ENCODE data around the gene B3GALT5.

B3GALT5 gene

GRCh38 chr21:39680216-39680615 is 67.5 kb downstream of the B3GALT5 start:
- no peaks in the 10 kb centered on the region for H3K27me3 ChIP-seq (ENCODE audit: insufficient read depth, low read depth)
- H3K4me2 ChIP-seq, result no peak overlapping the region
- no peak overlapping the region for H3K4me3 ChIP-seq (IDR thresholded peaks at IDR 0.05; ENCODE audit: insufficient read depth, low read depth, low read length)
- H2AFZ ChIP-seq (ENCODE audit: low read depth), result no peak overlapping the region
- no peak for TF ChIP-seq CTCF (conservative IDR thresholded peaks at IDR 0.05; ENCODE audit: low read depth, low read length)
- no peaks in the 10 kb centered on the region for H3K79me2 ChIP-seq (ENCODE audit: insufficient read depth, low read depth)
- no peaks in the 10 kb centered on the region for H3K36me3 ChIP-seq (ENCODE audit: insufficient read depth)
- peaks cover 18% of the 10 kb centered on the region for H3K4me1 ChIP-seq (ENCODE audit: low read depth, poor library complexity, severe bottlenecking)
- no peak overlapping the region for H3K27ac ChIP-seq
- no peaks in the 10 kb centered on the region for H4K20me1 ChIP-seq (ENCODE audit: insufficient read depth)
- H3K9ac ChIP-seq, result no peak overlapping the region

- Histone ChIP-seq H3K27ac (no peak overlapping the region), H3K27me3 (ENCODE audit: insufficient read depth, low read depth) (no peaks in the 10 kb centered on the region), H3K36me3 (ENCODE audit: insufficient read depth) (no peaks in the 10 kb centered on the region), H3K4me3 (IDR thresholded peaks at IDR 0.05; ENCODE audit: insufficient read depth, low read depth, low read length) (no peak overlapping the region), H3K4me1 (ENCODE audit: low read depth, poor library complexity, severe bottlenecking) (peaks cover 8% of the 10 kb centered on the region), H2AFZ (ENCODE audit: low read depth) (no peak overlapping the region), H3K9ac (no peak overlapping the region), H3K4me2 (no peak overlapping the region), H3K79me2 (ENCODE audit: insufficient read depth, low read depth) (no peaks in the 10 kb centered on the region), H4K20me1 (ENCODE audit: insufficient read depth) (no peaks in the 10 kb centered on the region)
- TF ChIP-seq CTCF (conservative IDR thresholded peaks at IDR 0.05; ENCODE audit: low read depth, low read length), result no peak
Measured at GRCh38 chr21:39681257-39681656, 68.5 kb downstream of the B3GALT5 start.

GRCh38 chr21:39681845-39682244 is 69.1 kb downstream of the B3GALT5 start:
- no peak overlapping the region for H2AFZ ChIP-seq (ENCODE audit: low read depth)
- H3K4me1 ChIP-seq (ENCODE audit: low read depth, poor library complexity, severe bottlenecking), result peaks cover 4% of the 10 kb centered on the region
- no peak for TF ChIP-seq CTCF (conservative IDR thresholded peaks at IDR 0.05; ENCODE audit: low read depth, low read length)
- no peak overlapping the region for H3K9ac ChIP-seq
- no peaks in the 10 kb centered on the region for H3K36me3 ChIP-seq (ENCODE audit: insufficient read depth)
- H4K20me1 ChIP-seq (ENCODE audit: insufficient read depth), result no peaks in the 10 kb centered on the region
- no peak overlapping the region for H3K27ac ChIP-seq
- no peaks in the 10 kb centered on the region for H3K27me3 ChIP-seq (ENCODE audit: insufficient read depth, low read depth)
- H3K79me2 ChIP-seq (ENCODE audit: insufficient read depth, low read depth), result no peaks in the 10 kb centered on the region
- no peak overlapping the region for H3K4me2 ChIP-seq
- H3K4me3 ChIP-seq (IDR thresholded peaks at IDR 0.05; ENCODE audit: insufficient read depth, low read depth, low read length), result no peak overlapping the region

- Histone ChIP-seq H4K20me1 (ENCODE audit: insufficient read depth) (no peaks in the 10 kb centered on the region), H3K27me3 (ENCODE audit: insufficient read depth, low read depth) (no peaks in the 10 kb centered on the region), H3K36me3 (ENCODE audit: insufficient read depth) (no peaks in the 10 kb centered on the region), H3K27ac (no peak overlapping the region), H2AFZ (ENCODE audit: low read depth) (no peak overlapping the region), H3K4me2 (no peak overlapping the region), H3K79me2 (ENCODE audit: insufficient read depth, low read depth) (no peaks in the 10 kb centered on the region), H3K9ac (no peak overlapping the region), H3K4me3 (IDR thresholded peaks at IDR 0.05; ENCODE audit: insufficient read depth, low read depth, low read length) (no peak overlapping the region), H3K4me1 (ENCODE audit: low read depth, poor library complexity, severe bottlenecking) (no peaks in the 10 kb centered on the region)
- no peak for TF ChIP-seq CTCF (conservative IDR thresholded peaks at IDR 0.05; ENCODE audit: low read depth, low read length)
Measured at GRCh38 chr21:39685236-39685635, 72.5 kb downstream of the B3GALT5 start.
